Glomerular endothelial cell (primary cell): Measurements from ENCODE around the gene ADAMTS6. TPM values are rescaled to one million over a fixed set of nuclear protein-coding genes. Genes with fewer than 3 reads are reported as not detected.
A peak's percentile ranks its signal among the peaks of the same experiment; 100 is the strongest.
"Not testable (repeated sequence)": the region's sequence is repeated elsewhere in the genome, so short reads cannot be mapped to it uniquely, and the experiment has no call there.

Source experiments
- DNase-seq: peaks from one replicate; pipeline ENCODE4 v3.0.0-alpha.2; 2011; ENCODE audit warnings: low read depth, low spot score; ENCODE audit errors: extremely low read depth
- total RNA-seq: library from RNA; depleted of rRNA; stranded (reverse); fragments of >200 nt; gene quantifications from 2 replicates; pipeline ENCODE4 v1.2.3, GENCODE V29; 2015

Gene ADAMTS6
- total RNA-seq, 1 donor from 2014 or later: 27.2 TPM

DNA sequence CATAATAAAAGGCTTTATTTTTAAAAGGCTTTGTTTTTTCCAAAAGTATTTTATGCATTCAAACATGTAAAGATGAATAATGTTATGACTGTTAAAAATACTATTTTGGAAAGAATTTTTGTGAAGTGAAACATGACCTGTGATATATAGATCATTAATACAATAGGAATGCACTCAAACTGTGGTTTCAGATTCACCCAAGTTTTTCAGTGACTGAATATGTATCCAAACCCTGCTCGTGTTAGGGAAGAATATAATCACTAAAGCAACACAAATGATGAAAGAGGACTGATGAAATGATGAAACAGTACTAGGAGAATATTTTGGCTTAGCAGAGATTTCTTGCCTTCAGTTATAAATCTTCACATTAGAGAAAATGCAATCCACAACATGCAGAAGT lies 278.0 kb downstream of the ADAMTS6 start:
- DNase-seq: no peak

- no peak for DNase-seq
Measured at GRCh38 chr5:65199993-65200675, 281.6 kb downstream of the ADAMTS6 start.

GRCh38 chr5:65198456-65199120 lies 283.1 kb downstream of the ADAMTS6 start:
- peak; percentile 70 for DNase-seq

- no peak for DNase-seq
Measured at GRCh38 chr5:65197531-65198455, 283.9 kb downstream of the ADAMTS6 start.

DNA sequence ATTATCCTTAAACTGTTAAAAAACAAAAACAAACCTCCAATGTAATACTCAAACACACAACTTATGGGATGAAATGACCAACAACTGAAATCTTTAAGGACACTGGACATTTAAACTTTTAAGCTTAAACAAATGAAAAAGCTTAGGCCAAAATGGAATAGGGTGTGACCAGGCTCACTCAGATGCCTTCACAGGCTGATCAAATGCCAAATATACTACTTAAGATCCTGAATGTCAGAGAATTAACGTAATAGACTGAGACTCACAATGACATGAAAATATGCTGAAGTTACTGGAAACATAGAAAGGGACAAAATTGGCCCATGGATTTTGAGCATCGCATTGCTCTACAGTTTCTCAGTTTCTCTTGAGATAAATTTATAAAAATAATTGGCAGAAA lies 286.8 kb downstream of the ADAMTS6 start:
- DNase-seq: no peak

DNA sequence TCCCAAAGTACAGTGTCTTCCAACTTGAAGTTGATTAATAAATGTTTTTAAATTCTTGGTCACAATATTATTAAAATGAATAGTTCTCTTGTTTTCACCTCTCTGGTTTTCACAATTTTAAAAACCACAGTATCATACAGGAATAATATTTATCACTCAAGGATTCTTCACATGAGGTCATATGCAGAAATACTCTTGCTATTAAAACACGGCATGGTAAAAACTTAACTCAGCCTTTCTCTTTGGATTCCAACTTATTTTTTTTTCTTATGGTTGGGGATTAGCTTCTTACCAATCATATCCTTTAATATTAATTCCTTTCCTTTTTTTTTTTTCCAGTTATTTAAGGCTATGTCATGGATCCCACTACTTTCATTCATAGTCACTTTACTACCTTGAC lies 289.4 kb downstream of the ADAMTS6 start:
- no peak for DNase-seq

DNA sequence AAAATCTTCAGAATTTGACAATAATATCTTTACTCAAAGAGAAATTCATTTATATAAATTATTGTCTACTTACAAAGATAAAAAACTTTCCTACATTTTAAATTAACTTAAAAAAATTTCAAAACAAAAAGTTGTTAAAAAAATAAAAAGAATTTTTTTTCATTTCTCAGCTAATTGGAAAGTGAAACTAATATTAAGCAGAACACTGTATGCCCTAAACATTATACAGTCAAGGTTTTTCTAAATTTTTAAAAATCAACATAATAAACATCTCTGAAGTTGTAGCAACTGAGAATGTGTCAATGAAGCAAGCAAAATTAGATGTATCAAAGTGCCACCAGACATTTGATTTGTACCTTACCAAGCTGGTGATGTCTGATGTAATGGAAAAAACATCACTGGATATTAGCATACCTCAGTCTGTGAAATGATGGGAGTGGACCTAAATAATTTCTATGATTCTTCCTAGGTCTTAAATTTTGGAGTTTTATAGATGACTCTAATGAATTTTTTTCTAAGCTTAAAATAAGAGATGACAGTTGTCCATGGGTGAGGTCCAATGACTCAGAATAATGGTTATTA lies 290.1 kb downstream of the ADAMTS6 start:
- DNase-seq: no peak

- DNase-seq: no peak
Measured at GRCh38 chr5:65190328-65191053, 291.2 kb downstream of the ADAMTS6 start.

GRCh38 chr5:65186646-65187227 lies 295.0 kb downstream of the ADAMTS6 start:
- DNase-seq: no peak

DNA sequence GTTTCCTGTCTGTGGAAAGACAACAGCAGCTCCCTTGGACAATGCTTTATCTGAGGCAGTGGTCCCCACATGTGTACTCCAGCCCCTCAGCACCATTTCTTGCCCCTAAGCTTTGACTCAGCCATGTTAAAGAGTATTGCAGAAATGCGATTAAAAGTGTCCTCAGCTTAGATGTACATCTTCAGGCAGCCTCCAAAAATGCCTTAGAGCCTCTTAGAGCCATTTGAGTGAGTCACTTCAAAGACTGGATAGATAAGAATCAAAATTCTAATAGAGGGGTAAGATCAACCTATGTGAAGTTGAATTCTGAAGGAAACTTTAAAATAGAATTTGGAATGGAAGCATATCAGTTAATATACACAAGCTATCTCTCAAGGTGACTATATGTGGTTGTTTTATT lies 296.3 kb downstream of the ADAMTS6 start:
- no peak for DNase-seq

- DNase-seq: no peak
Measured at GRCh38 chr5:65184780-65185179, 296.9 kb downstream of the ADAMTS6 start.

DNA sequence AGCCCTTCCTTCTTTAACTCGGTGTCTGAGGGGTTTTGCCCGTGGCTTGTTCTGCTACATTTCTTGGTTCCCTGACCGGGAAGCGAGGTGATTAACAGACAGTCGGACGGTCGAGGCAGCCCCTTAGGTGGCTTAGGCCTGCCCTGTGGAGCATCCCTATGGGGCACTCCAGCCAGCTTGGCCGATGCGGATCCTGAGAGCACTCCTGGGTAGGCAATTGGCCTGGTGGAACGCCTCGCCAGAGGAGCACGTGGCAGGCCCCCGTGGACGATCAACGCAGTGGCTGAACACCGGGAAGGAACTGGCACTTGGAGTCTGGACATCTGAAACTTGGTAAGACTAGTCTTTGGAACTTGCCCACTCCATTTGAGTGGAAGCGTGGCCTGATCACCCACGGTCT lies 307.5 kb downstream of the ADAMTS6 start:
- DNase-seq: not testable (repeated sequence)

- no peak for DNase-seq
Measured at GRCh38 chr5:65173130-65173525, 308.6 kb downstream of the ADAMTS6 start.

- DNase-seq: no peak
Measured at GRCh38 chr5:65172486-65173129, 309.1 kb downstream of the ADAMTS6 start.

- no peak for DNase-seq
Measured at GRCh38 chr5:65171645-65172044, 310.1 kb downstream of the ADAMTS6 start.

- no peak for DNase-seq
Measured at GRCh38 chr5:65163698-65164097, 318.0 kb downstream of the ADAMTS6 start.

DNA sequence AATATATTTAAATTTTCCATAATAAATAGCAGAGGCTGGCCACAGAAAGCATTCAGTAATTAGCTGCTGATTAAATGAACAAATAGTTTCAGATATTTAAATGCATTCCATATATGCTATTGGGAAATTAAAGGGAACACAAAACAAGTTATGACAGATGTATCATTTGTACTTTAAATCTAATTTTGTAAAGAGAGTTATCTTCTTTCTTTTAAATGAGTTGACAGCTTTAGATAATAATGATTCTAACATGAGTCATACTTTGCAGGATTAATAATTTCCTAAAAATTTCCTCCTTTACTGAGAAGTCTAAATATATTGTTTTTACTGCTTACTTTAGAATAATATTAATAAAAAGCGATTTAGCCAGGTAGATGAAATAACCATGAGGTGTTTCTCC lies 320.1 kb downstream of the ADAMTS6 start:
- no peak for DNase-seq

DNA sequence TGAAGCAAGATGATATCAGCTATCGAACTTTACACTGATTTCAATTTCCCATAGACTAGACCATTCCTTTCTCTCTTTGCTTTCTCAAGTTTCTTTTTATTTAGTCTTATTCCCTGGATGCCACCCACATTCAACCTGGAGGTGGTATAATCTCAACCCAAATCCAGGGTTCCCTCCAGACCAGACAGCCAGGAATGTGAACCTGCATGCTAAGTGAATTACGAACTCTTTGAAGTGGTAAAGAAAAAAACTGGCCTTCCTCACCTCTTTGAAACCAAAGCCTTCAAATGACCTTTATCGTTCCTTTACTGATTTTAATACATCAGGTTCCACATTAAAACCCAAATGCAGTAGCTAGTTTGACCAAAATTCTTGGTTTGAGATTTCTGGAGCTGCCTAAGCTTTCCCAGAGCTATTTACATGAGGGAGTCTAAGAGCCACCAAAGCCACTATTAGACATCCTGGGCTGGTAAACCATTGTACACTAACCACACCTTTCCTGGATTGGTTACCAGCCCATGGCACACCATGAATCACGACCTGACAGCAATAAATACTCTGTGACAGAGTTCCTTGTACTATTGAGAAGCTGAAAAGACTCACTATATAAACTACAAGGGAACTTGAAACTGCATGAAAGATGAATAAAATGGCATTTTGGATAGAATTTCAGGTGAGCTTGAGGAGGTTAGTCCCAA lies 323.7 kb downstream of the ADAMTS6 start:
- no peak for DNase-seq

DNA sequence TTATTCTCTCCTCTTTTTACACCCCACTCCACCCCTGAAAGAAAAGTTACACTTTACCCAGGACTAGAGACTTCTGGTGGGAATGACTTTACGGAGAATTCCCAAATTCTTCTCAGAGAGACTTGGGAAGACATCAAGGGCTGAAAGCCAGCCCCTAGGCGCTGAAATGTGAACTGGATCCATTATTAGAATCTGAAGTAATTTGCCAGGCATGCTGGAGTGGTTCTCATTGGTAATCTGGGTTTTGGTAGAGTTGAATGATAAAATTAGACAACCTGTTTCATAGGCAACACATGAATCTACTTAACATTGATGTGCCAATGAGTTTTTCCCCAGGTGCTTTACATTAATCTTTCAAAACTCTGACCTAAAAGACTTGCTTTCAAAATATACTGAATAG lies 324.8 kb downstream of the ADAMTS6 start:
- DNase-seq: no peak
